GM18907 (cell line): Measurements from ENCODE around the gene NAP1L1.
"Not testable (repeated sequence)": the region's sequence is repeated elsewhere in the genome, so short reads cannot be mapped to it uniquely, and the experiment has no call there.

Source experiments
- ATAC-seq: cut with Tn5 transposase; IDR thresholded peaks from one replicate; pipeline ENCODE4 v1.9.1; 2021; ENCODE audit warnings: mild to moderate bottlenecking, moderate library complexity; ENCODE audit not compliant: unreplicated experiment

NAP1L1 gene

DNA sequence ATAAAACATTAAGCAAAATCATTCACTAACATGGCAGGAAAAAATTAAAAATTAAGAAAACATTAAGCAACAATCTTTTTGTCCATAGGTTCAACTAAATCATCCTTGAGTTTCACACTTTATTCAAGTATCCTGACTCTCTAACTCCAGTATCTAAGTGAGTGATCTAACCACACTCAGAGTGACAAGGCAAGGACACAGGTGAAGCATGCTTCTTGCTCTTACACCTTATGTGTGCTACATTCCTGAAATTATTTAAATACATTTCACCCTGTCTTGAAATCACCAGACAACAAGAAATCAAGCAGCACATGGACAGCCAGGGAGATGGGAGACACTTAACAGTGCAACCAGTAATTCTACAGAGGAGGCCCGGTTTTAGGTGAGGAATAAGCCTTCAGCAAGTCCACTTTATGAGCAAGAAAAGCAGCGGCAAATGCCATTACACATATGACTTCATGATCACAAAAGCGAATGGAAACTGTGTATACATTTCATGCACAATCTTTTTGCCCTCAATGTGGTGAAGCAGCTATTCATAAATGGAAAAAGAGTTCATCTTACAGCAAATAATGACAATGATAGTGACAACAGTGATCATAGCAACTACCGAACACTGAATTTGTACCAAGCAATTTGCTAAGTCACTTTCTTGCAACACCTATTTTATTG, 90.3 kb downstream of the NAP1L1 start:
- no peak for ATAC-seq

GRCh38 chr12:75991753-75992152, 92.7 kb downstream of the NAP1L1 start:
- no peak for ATAC-seq

DNA sequence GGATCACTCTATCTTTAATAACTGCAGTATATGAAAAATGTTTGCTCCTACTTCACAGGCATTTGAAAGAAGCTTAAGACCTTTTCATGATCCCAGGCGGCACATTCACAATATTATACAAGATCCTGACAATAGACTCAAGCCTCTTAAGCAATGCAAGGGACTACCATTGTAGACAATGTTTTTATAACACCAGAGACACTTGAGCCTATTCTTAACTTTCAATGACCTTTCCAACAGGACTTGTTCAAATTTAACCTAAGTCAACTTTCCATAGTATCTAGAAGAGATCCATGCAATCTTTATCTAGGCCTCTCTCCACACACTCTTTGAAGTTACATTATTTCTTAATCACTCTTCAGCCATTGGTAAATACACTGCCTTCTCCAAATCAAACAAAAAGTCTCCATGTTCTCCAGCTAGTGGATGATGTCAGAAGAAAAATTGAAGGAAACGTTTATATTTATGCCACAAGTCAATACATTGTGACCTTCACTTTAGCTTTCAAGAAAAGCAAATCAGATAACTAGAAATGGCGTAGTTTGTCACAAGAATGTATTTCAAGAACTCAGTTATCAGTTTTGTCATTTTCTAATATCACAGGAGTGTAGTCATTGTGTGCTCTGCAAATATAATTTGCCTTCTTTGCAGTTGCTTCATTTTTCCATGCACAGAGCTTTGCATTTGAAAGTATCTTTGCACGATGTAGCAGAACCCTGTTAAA, 94.1 kb downstream of the NAP1L1 start:
- ATAC-seq: no peak

DNA sequence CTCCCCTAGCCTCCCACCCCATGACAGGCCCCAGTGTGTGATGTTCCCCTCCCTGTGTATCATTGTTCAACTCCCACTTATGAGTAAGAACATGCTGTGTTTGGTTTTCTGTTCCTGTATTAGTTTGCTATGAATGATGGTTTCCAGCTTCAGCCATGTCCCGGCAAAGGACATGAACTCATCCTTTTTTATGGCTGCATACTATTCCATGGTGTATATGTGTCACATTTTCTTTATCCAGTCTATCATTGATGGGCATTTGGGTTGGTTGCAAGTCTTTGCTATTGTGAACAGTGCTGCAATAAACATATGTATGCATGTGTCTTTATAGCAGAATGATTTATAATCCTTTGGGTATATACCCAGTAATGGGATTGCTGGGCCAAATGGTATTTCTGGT, 96.8 kb downstream of the NAP1L1 start:
- ATAC-seq: not testable (repeated sequence)
